Keratinocyte (primary cell): ENCODE measurements around the gene RGS10.

ENCODE experiments used
- CTCF ChIP-seq, 3 experiments: IDR thresholded peaks in 1 of 3; conservative IDR thresholded peaks in 1 of 3; optimal IDR thresholded peaks in 1 of 3; 2 replicates in 2 of 3; 3 replicates in 1 of 3; pipeline versions ENCODE3 to v1.5.1; 2011; ENCODE audit warnings: low read length in 3 of 3, mild to moderate bottlenecking in 3 of 3, moderate library complexity in 2 of 3, control low read depth in 1 of 3, inconsistent platforms in 1 of 3; ENCODE audit not compliant: insufficient read depth in 2 of 3; ENCODE audit errors: extremely low read depth in 1 of 3
- EZH2 ChIP-seq: IDR thresholded peaks from one replicate; pipeline ENCODE4 v1.6.1; 2012; ENCODE audit warnings: inconsistent platforms, mild to moderate bottlenecking, low read length, moderate library complexity

- no peak for TF ChIP-seq CTCF (optimal IDR thresholded peaks at IDR 0.05 in 1 of 3, IDR thresholded peaks at IDR 0.05 in 1 of 3, conservative IDR thresholded peaks at IDR 0.05 in 1 of 3; ENCODE audit: extremely low read depth in 1 of 3, insufficient read depth in 2 of 3, low read length in 3 of 3)
- TF ChIP-seq EZH2, result no peak
These were observed 77.4 kb downstream of the RGS10 start for GRCh38 chr10:119465085-119465484.
